H1 (cell line): ENCODE data around the gene SRP14. TPM values are rescaled to one million over a fixed set of nuclear protein-coding genes. Genes with fewer than 3 reads are reported as not detected.

Experiments used
- CREB1 ChIP-seq: IDR thresholded peaks from 2 replicates; pipeline ENCODE4 v1.6.1; 2012; ENCODE audit warnings: inconsistent platforms
- CTBP2 ChIP-seq: IDR thresholded peaks from 2 replicates; pipeline ENCODE4 v1.7.0; 2011; ENCODE audit warnings: borderline replicate concordance, mild to moderate bottlenecking, moderate library complexity, mixed read lengths, low read length; ENCODE audit not compliant: insufficient read depth, insufficient read length
- CTCF ChIP-seq, 3 experiments: IDR thresholded peaks; 1 replicate in 2 of 3; 2 replicates in 1 of 3; pipeline versions ENCODE4 v1.5.1 to v1.6.1; 2011; ENCODE audit warnings: low read length in 3 of 3, mild to moderate bottlenecking in 3 of 3, inconsistent platforms in 2 of 3, low read depth in 1 of 3, moderate library complexity in 1 of 3; ENCODE audit not compliant: insufficient read depth in 1 of 3; ENCODE audit errors: control extremely low read depth in 1 of 3
- EGR1 ChIP-seq: IDR thresholded peaks from 2 replicates; pipeline ENCODE4 v1.6.1; 2011; ENCODE audit warnings: low read depth, low read length, borderline replicate concordance
- GTF2F1 ChIP-seq: IDR thresholded peaks from 2 replicates; pipeline ENCODE4 v1.6.1; 2012; ENCODE audit warnings: low read depth, low read length, improper control_type of control experiment, borderline replicate concordance
- PHF8 ChIP-seq: fragments of 200-600 bp; sonication (generic); conservative IDR thresholded peaks from 2 replicates; pipeline ENCODE4 v1.7.1; 2012; ENCODE audit warnings: low read depth, mild to moderate bottlenecking, inconsistent platforms, low read length, moderate library complexity
- SRF ChIP-seq: IDR thresholded peaks from 2 replicates; pipeline ENCODE4 v1.6.1; 2011; ENCODE audit warnings: mild to moderate bottlenecking, low read depth, low read length, moderate library complexity
- polyA plus RNA-seq, 7 experiments: library from polyadenylated mRNA; depleted of rRNA in 3 of 7; stranded (reverse) in 5 of 7; unstranded in 2 of 7; fragments of >200 nt in 5 of 7; fragments of 200-250 nt in 2 of 7; gene quantifications; 1 replicate in 5 of 7; 2 replicates in 1 of 7; 4 replicates in 1 of 7; pipeline versions ENCODE4 v1.2.1 to v1.2.3, GENCODE V29; 2011 to 2013; ENCODE audit warnings: missing spikeins in 2 of 7, mixed read lengths in 2 of 7
- total RNA-seq: library from RNA; stranded (reverse); fragmentation: NEBNext Ultra II Directional; extraction: Animal tissue kit (Norgen Biotek cat#: 25700); gene quantifications from 2 replicates; pipeline ENCODE4 v1.2.1, GENCODE V29; 2021
- TF ChIP-seq, protein P1 (sequence below): fragments of 300-600 bp; sonication (generic); IDR thresholded peaks from 2 replicates; pipeline ENCODE4 v1.7.1; 2012; ENCODE audit warnings: low read length, moderate library complexity, mild to moderate bottlenecking, inconsistent platforms; ENCODE audit not compliant: insufficient replicate concordance
- TF ChIP-seq, protein P2 (sequence below): IDR thresholded peaks from 2 replicates; pipeline ENCODE4 v1.6.1; 2012; ENCODE audit warnings: inconsistent platforms

SRP14 gene
- total and polyA plus RNA-seq, 2 of the 8 experiments (the other 6 are each of a cell fraction or from before 2014, with no cell fraction given), result 186 to 223 TPM

GRCh38 chr15:40028853-40029252 lies 10.1 kb downstream of the SRP14 start (continued):
- TF ChIP-seq, protein P1, sequence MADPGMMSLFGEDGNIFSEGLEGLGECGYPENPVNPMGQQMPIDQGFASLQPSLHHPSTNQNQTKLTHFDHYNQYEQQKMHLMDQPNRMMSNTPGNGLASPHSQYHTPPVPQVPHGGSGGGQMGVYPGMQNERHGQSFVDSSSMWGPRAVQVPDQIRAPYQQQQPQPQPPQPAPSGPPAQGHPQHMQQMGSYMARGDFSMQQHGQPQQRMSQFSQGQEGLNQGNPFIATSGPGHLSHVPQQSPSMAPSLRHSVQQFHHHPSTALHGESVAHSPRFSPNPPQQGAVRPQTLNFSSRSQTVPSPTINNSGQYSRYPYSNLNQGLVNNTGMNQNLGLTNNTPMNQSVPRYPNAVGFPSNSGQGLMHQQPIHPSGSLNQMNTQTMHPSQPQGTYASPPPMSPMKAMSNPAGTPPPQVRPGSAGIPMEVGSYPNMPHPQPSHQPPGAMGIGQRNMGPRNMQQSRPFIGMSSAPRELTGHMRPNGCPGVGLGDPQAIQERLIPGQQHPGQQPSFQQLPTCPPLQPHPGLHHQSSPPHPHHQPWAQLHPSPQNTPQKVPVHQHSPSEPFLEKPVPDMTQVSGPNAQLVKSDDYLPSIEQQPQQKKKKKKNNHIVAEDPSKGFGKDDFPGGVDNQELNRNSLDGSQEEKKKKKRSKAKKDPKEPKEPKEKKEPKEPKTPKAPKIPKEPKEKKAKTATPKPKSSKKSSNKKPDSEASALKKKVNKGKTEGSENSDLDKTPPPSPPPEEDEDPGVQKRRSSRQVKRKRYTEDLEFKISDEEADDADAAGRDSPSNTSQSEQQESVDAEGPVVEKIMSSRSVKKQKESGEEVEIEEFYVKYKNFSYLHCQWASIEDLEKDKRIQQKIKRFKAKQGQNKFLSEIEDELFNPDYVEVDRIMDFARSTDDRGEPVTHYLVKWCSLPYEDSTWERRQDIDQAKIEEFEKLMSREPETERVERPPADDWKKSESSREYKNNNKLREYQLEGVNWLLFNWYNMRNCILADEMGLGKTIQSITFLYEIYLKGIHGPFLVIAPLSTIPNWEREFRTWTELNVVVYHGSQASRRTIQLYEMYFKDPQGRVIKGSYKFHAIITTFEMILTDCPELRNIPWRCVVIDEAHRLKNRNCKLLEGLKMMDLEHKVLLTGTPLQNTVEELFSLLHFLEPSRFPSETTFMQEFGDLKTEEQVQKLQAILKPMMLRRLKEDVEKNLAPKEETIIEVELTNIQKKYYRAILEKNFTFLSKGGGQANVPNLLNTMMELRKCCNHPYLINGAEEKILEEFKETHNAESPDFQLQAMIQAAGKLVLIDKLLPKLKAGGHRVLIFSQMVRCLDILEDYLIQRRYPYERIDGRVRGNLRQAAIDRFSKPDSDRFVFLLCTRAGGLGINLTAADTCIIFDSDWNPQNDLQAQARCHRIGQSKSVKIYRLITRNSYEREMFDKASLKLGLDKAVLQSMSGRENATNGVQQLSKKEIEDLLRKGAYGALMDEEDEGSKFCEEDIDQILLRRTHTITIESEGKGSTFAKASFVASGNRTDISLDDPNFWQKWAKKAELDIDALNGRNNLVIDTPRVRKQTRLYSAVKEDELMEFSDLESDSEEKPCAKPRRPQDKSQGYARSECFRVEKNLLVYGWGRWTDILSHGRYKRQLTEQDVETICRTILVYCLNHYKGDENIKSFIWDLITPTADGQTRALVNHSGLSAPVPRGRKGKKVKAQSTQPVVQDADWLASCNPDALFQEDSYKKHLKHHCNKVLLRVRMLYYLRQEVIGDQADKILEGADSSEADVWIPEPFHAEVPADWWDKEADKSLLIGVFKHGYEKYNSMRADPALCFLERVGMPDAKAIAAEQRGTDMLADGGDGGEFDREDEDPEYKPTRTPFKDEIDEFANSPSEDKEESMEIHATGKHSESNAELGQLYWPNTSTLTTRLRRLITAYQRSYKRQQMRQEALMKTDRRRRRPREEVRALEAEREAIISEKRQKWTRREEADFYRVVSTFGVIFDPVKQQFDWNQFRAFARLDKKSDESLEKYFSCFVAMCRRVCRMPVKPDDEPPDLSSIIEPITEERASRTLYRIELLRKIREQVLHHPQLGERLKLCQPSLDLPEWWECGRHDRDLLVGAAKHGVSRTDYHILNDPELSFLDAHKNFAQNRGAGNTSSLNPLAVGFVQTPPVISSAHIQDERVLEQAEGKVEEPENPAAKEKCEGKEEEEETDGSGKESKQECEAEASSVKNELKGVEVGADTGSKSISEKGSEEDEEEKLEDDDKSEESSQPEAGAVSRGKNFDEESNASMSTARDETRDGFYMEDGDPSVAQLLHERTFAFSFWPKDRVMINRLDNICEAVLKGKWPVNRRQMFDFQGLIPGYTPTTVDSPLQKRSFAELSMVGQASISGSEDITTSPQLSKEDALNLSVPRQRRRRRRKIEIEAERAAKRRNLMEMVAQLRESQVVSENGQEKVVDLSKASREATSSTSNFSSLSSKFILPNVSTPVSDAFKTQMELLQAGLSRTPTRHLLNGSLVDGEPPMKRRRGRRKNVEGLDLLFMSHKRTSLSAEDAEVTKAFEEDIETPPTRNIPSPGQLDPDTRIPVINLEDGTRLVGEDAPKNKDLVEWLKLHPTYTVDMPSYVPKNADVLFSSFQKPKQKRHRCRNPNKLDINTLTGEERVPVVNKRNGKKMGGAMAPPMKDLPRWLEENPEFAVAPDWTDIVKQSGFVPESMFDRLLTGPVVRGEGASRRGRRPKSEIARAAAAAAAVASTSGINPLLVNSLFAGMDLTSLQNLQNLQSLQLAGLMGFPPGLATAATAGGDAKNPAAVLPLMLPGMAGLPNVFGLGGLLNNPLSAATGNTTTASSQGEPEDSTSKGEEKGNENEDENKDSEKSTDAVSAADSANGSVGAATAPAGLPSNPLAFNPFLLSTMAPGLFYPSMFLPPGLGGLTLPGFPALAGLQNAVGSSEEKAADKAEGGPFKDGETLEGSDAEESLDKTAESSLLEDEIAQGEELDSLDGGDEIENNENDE, result no peak
- TF ChIP-seq CREB1 (no peak), EGR1 (no peak), SRF (no peak), CTCF (IDR thresholded peaks at IDR 0.05; ENCODE audit: control extremely low read depth in 1 of 3, insufficient read depth in 1 of 3, low read depth in 1 of 3, low read length in 3 of 3) (no peak), PHF8 (no peak), GTF2F1 (no peak), CTBP2 (no peak)
- TF ChIP-seq, protein P2, sequence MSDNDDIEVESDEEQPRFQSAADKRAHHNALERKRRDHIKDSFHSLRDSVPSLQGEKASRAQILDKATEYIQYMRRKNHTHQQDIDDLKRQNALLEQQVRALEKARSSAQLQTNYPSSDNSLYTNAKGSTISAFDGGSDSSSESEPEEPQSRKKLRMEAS, result no peak
